Measurements from ENCODE around the gene PLXDC1.
A peak's percentile ranks its signal among the peaks of the same experiment; 100 is the strongest.

Gene PLXDC1

DNA sequence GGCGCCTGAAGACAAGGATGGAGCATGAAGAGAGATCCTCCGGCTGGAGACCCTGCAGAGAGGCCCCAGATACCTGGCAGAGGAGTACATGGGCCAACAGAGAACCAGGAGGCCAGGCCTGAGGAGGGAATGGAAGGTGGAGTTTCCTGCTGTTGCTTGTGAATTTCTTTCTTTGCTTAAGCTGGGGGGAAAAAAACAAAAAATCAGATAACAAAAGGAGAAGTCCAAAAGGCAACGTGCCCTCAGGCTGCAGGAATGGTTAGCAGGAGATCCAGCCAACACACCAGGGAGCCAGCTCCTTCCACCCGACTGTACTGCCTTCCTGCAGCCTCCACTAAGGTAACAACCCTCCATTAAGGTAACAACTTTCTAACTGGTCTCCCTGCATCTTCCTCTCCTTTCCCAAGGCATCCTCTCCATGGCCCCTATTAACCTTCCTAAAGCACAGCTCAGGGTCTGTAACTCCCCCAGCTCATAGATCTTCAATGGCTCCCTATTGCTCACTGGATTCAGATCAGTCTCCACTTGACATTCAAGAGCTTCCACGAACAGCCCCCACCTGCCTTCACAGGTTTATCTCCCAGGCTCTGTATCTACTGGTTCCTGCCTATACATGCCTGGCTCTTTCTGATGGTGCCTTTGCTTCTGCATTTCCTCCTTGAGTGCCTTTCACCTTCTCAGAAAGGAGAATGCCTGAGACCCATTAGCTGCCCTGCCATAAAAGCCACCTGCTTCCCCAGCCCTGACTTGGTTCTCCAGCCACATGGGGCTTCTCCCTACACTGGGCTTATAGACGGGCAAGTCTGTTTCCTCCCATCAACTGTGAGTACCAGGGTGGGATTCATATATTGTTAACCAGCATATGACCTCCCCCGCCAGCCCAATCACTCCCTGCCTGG is 15.2 kb upstream of the PLXDC1 start:
- no peak overlapping the region for H3K27ac ChIP-seq (ENCODE audit: low read length)
- H3K36me3 ChIP-seq (replicated peaks; ENCODE audit: low read depth, low read length), result no peaks in the 10 kb centered on the region
- TF ChIP-seq, protein P1, sequence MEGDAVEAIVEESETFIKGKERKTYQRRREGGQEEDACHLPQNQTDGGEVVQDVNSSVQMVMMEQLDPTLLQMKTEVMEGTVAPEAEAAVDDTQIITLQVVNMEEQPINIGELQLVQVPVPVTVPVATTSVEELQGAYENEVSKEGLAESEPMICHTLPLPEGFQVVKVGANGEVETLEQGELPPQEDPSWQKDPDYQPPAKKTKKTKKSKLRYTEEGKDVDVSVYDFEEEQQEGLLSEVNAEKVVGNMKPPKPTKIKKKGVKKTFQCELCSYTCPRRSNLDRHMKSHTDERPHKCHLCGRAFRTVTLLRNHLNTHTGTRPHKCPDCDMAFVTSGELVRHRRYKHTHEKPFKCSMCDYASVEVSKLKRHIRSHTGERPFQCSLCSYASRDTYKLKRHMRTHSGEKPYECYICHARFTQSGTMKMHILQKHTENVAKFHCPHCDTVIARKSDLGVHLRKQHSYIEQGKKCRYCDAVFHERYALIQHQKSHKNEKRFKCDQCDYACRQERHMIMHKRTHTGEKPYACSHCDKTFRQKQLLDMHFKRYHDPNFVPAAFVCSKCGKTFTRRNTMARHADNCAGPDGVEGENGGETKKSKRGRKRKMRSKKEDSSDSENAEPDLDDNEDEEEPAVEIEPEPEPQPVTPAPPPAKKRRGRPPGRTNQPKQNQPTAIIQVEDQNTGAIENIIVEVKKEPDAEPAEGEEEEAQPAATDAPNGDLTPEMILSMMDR (IDR thresholded peaks at IDR 0.05; ENCODE audit: low read depth, low read length), result no peak
- no peaks in the 10 kb centered on the region for H3K9me3 ChIP-seq (ENCODE audit: insufficient read depth, low read length)
- H3K4me3 ChIP-seq (ENCODE audit: low read length), result no peak overlapping the region
- no peak overlapping the region for H3K4me2 ChIP-seq (ENCODE audit: low read length)
- H4K20me1 ChIP-seq (ENCODE audit: insufficient read depth, low read length), result no peaks in the 10 kb centered on the region
- H3K9ac ChIP-seq (ENCODE audit: low read length), result no peak overlapping the region
- no peaks in the 10 kb centered on the region for H3K4me1 ChIP-seq (ENCODE audit: low read length)
- H3K27me3 ChIP-seq (ENCODE audit: low read depth, low read length), result peaks cover 4% of the 10 kb centered on the region
- no peak overlapping the region for H2AFZ ChIP-seq (ENCODE audit: low read depth, low read length)
- H3K79me2 ChIP-seq (ENCODE audit: low read length), result no peaks in the 10 kb centered on the region

- H3K27ac ChIP-seq (ENCODE audit: low read length), result no peak within 1 kb of the TSS
- no peaks in the 10 kb centered on the region for H4K20me1 ChIP-seq (ENCODE audit: insufficient read depth, low read length)
- peaks cover 4% of the 10 kb centered on the region for H3K27me3 ChIP-seq (ENCODE audit: low read depth, low read length)
- no peak within 1 kb of the TSS for H3K4me2 ChIP-seq (ENCODE audit: low read length)
- no peak within 1 kb of the TSS for H3K4me3 ChIP-seq (ENCODE audit: low read length)
- no peak within 1 kb of the TSS for H3K9ac ChIP-seq (ENCODE audit: low read length)
- no peaks in the 10 kb centered on the region for H3K9me3 ChIP-seq (ENCODE audit: insufficient read depth, low read length)
- no peak within 1 kb of the TSS for H2AFZ ChIP-seq (ENCODE audit: low read depth, low read length)
- H3K79me2 ChIP-seq (ENCODE audit: low read length), result no peaks in the 10 kb centered on the region
- no peak for TF ChIP-seq EZH2phosphoT487 (IDR thresholded peaks at IDR 0.05; ENCODE audit: low read depth)
- TF ChIP-seq, protein P1 (IDR thresholded peaks at IDR 0.05; ENCODE audit: low read depth, low read length), result no peak
- no peaks in the 10 kb centered on the region for H3K36me3 ChIP-seq (replicated peaks; ENCODE audit: low read depth, low read length)
- H3K4me1 ChIP-seq (ENCODE audit: low read length), result no peaks in the 10 kb centered on the region
Measured at GRCh38 chr17:39165841-39166349, 14.5 kb upstream of the PLXDC1 start, which contains the start of gene ARL5C. Gene ARL5C, minus strand, starts transcription at chr17:39166161. Its CDS starts 401 bp downstream, at chr17:39165760.

DNA sequence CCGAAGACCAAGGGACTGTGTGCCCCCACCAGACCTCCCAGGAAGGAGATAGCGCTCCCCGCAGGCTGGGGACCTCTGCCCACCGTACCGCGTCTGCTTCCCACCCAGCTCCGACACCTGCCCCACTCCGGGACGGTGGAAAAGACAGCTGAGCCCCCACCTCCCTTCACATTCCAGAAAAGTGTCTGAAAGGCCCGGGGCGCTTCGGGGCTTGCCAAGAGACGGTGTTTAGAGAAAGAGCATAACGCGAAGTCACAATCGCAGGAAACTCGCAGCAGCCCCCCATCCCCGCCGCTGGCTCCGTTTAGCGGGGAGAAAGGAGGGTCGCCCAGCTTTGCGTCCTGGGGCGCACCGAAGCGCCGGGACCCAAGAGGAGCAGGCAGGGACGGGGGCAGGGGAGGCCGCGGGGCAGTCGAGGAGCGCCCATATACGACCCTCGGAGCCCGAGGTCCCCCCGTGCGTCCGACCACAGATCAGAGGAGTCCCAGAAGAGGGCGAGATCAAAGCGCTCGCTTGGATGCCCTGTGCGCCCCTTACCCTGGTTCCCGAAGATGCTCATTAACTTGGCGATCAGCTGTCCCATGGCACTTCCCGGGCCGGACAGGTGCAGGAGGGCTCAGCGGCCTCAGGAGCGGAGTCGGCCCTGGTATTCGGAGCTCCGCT is 13.9 kb upstream of the PLXDC1 start:
- Histone ChIP-seq H3K27ac (ENCODE audit: low read length) (no peak overlapping the region), H3K4me3 (ENCODE audit: low read length) (no peak overlapping the region), H3K9ac (ENCODE audit: low read length) (no peak overlapping the region), H3K27me3 (ENCODE audit: low read depth, low read length) (peaks cover 4% of the 10 kb centered on the region), H3K36me3 (replicated peaks; ENCODE audit: low read depth, low read length) (no peaks in the 10 kb centered on the region), H3K79me2 (ENCODE audit: low read length) (no peaks in the 10 kb centered on the region), H3K9me3 (ENCODE audit: insufficient read depth, low read length) (no peaks in the 10 kb centered on the region), H4K20me1 (ENCODE audit: insufficient read depth, low read length) (no peaks in the 10 kb centered on the region), H2AFZ (ENCODE audit: low read depth, low read length) (no peak overlapping the region), H3K4me2 (ENCODE audit: low read length) (no peak overlapping the region), H3K4me1 (ENCODE audit: low read length) (no peaks in the 10 kb centered on the region)
- TF ChIP-seq EZH2phosphoT487 (IDR thresholded peaks at IDR 0.05; ENCODE audit: low read depth), result no peak
- TF ChIP-seq, protein P1 (IDR thresholded peaks at IDR 0.05; ENCODE audit: low read depth, low read length), result no peak

GRCh38 chr17:39164675-39165143 is 13.3 kb upstream of the PLXDC1 start:
- peaks cover 4% of the 10 kb centered on the region for H3K27me3 ChIP-seq (ENCODE audit: low read depth, low read length)
- no peaks in the 10 kb centered on the region for H3K36me3 ChIP-seq (replicated peaks; ENCODE audit: low read depth, low read length)
- H3K27ac ChIP-seq (ENCODE audit: low read length), result no peak overlapping the region
- no peaks in the 10 kb centered on the region for H3K4me1 ChIP-seq (ENCODE audit: low read length)
- no peak overlapping the region for H2AFZ ChIP-seq (ENCODE audit: low read depth, low read length)
- TF ChIP-seq EZH2phosphoT487 (IDR thresholded peaks at IDR 0.05; ENCODE audit: low read depth), result no peak
- TF ChIP-seq, protein P1 (IDR thresholded peaks at IDR 0.05; ENCODE audit: low read depth, low read length), result peak; percentile 65
- no peak overlapping the region for H3K4me3 ChIP-seq (ENCODE audit: low read length)
- no peaks in the 10 kb centered on the region for H3K9me3 ChIP-seq (ENCODE audit: insufficient read depth, low read length)
- no peaks in the 10 kb centered on the region for H4K20me1 ChIP-seq (ENCODE audit: insufficient read depth, low read length)
- no peaks in the 10 kb centered on the region for H3K79me2 ChIP-seq (ENCODE audit: low read length)
- H3K4me2 ChIP-seq (ENCODE audit: low read length), result no peak overlapping the region
- H3K9ac ChIP-seq (ENCODE audit: low read length), result no peak overlapping the region
